GM12892 (cell line): Measurements from ENCODE around the gene ADAT3.

Source experiments
- POLR2AphosphoS5 ChIP-seq: IDR thresholded peaks from 2 replicates; pipeline ENCODE4 v1.6.1; 2011; ENCODE audit warnings: low read depth, low read length, control low read depth
- TAF1 ChIP-seq: IDR thresholded peaks from 2 replicates; pipeline ENCODE4 v1.6.1; 2011; ENCODE audit warnings: low read depth, mild to moderate bottlenecking, control low read depth, low read length, borderline replicate concordance

- TF ChIP-seq POLR2AphosphoS5 (no peak), TAF1 (no peak)
Observed at GRCh38 chr19:1860821-1861598, 44.2 kb upstream of the ADAT3 start.
